Measurements from ENCODE around the gene TSHZ2.

Gene TSHZ2

DNA sequence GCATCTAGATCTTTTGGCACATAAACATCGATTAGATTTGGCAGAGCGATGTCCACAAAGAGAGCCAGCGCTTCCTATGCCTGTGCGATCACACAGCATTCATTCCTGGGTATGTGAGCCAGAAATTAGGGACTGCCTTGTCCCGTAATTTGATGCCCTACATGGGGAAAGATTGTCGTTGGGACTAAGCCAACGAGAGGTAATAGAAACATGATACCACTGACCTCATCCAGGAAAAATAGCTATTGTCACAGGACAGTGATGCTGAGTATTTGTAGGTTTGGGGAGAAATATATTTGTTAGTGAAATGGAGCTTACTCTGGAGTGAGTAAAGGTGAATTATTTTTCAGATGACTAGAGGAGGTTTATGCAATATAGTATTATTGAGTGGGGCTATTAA, 154.0 kb downstream of the TSHZ2 start:
- H3K9me3 ChIP-seq (ENCODE audit: control insufficient read depth, low read length), result no peaks in the 10 kb centered on the region
- peaks cover 15% of the 10 kb centered on the region for H3K4me1 ChIP-seq (ENCODE audit: control insufficient read depth, insufficient read depth, low read length)
- H3K27me3 ChIP-seq (replicated peaks; ENCODE audit: control insufficient read depth, insufficient read depth, low read length), result no peaks in the 10 kb centered on the region
- H3K4me3 ChIP-seq (ENCODE audit: low read length), result no peak overlapping the region
- H3K9ac ChIP-seq (ENCODE audit: low read length), result no peak overlapping the region
- DNase-seq (ENCODE audit: low read depth), result no peak
- no peaks in the 10 kb centered on the region for H3K36me3 ChIP-seq (ENCODE audit: control insufficient read depth, insufficient read depth, low read length, severe bottlenecking)

DNA sequence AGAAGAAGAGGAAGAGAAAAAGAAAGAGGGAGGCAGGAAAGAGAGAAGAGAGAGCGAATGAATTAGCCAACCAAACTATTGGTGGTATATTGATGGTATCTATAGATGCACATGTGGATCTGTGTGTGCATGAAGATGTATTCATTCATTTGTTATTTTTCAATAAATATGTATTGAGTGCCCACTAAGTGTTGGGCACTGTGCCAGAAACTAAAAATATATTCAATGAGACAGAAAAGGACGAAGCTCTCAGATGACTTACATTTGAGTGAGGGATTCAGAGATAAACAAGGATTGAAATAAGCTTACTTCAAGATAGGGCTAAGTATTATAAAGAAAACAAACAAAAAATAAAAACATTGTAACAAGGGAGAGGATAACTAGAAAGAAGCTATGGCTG, 154.9 kb downstream of the TSHZ2 start:
- no peak overlapping the region for H3K9ac ChIP-seq (ENCODE audit: low read length)
- no peaks in the 10 kb centered on the region for H3K9me3 ChIP-seq (ENCODE audit: control insufficient read depth, low read length)
- no peak for DNase-seq (ENCODE audit: low read depth)

DNA sequence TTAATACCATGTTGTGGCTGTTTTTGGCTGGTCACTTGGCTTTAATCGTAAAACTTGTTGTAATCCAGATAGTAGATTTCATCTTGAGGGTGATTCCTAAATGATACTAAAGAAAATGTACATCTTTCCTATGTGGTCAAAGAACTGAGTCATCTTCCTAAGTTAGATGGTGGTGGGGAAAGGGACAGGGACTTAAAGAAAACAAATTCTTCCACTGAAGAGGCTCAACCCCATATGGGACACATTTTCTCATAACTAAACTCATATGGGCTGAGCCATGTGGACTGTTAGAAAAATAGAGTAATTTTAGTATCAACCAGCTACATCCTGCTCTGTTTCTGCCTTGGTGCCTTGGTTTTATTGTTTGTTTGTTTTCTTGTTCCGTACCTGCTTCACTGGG, 155.8 kb downstream of the TSHZ2 start:
- Histone ChIP-seq H3K27me3 (replicated peaks; ENCODE audit: control insufficient read depth, insufficient read depth, low read length) (no peaks in the 10 kb centered on the region), H3K9ac (ENCODE audit: low read length) (no peak overlapping the region), H3K4me1 (ENCODE audit: control insufficient read depth, insufficient read depth, low read length) (peaks cover 15% of the 10 kb centered on the region), H3K9me3 (ENCODE audit: control insufficient read depth, low read length) (no peaks in the 10 kb centered on the region), H3K4me3 (ENCODE audit: low read length) (no peak overlapping the region), H3K36me3 (ENCODE audit: control insufficient read depth, insufficient read depth, low read length, severe bottlenecking) (no peaks in the 10 kb centered on the region)
- no peak for DNase-seq (ENCODE audit: low read depth)

More for the DNA sequence above, 154.9 kb downstream of the TSHZ2 start:
- no peaks in the 10 kb centered on the region for H3K36me3 ChIP-seq (ENCODE audit: control insufficient read depth, insufficient read depth, low read length, severe bottlenecking)
- peaks cover 15% of the 10 kb centered on the region for H3K4me1 ChIP-seq (ENCODE audit: control insufficient read depth, insufficient read depth, low read length)
- H3K27me3 ChIP-seq (replicated peaks; ENCODE audit: control insufficient read depth, insufficient read depth, low read length), result no peaks in the 10 kb centered on the region
- H3K4me3 ChIP-seq (ENCODE audit: low read length), result no peak overlapping the region

- Histone ChIP-seq H3K9ac (ENCODE audit: low read length) (no peak overlapping the region), H3K4me3 (ENCODE audit: low read length) (no peak overlapping the region), H3K9me3 (ENCODE audit: control insufficient read depth, low read length) (no peaks in the 10 kb centered on the region), H3K27me3 (replicated peaks; ENCODE audit: control insufficient read depth, insufficient read depth, low read length) (no peaks in the 10 kb centered on the region), H3K36me3 (ENCODE audit: control insufficient read depth, insufficient read depth, low read length, severe bottlenecking) (no peaks in the 10 kb centered on the region), H3K4me1 (ENCODE audit: control insufficient read depth, insufficient read depth, low read length) (peaks cover 4% of the 10 kb centered on the region)
- DNase-seq (ENCODE audit: low read depth), result no peak
These were observed 157.4 kb downstream of the TSHZ2 start for GRCh38 chr20:53129563-53129962.

- Histone ChIP-seq H3K9ac (ENCODE audit: low read length) (no peak overlapping the region), H3K9me3 (ENCODE audit: control insufficient read depth, low read length) (no peaks in the 10 kb centered on the region), H3K27me3 (replicated peaks; ENCODE audit: control insufficient read depth, insufficient read depth, low read length) (no peaks in the 10 kb centered on the region), H3K4me1 (ENCODE audit: control insufficient read depth, insufficient read depth, low read length) (no peaks in the 10 kb centered on the region), H3K36me3 (ENCODE audit: control insufficient read depth, insufficient read depth, low read length, severe bottlenecking) (no peaks in the 10 kb centered on the region), H3K4me3 (ENCODE audit: low read length) (no peak overlapping the region)
- no peak for DNase-seq (ENCODE audit: low read depth)
These were observed 158.6 kb downstream of the TSHZ2 start for GRCh38 chr20:53130795-53131194.

DNA sequence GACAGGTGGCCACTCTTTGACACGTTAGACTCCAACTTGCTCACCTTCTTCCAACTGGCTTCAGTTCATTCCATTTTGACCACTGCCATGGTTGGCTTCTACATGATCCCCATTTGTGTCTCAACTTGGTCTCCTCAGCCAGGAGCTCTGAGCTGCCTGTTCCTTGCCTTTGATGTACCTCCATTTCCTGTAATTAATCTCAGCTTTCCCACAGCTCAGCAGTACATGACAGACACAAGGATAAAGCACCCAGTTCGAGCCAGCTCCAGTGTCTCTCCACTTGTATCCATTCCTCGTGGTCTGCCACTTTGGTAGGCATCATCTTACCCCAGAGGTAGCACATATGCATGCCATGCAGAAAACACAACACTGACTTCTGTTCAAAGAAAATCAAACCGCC, 161.0 kb downstream of the TSHZ2 start:
- H3K36me3 ChIP-seq (ENCODE audit: control insufficient read depth, insufficient read depth, low read length, severe bottlenecking), result no peaks in the 10 kb centered on the region
- DNase-seq (ENCODE audit: low read depth), result no peak
- no peaks in the 10 kb centered on the region for H3K4me1 ChIP-seq (ENCODE audit: control insufficient read depth, insufficient read depth, low read length)
- no peak overlapping the region for H3K9ac ChIP-seq (ENCODE audit: low read length)
- H3K9me3 ChIP-seq (ENCODE audit: control insufficient read depth, low read length), result no peaks in the 10 kb centered on the region
- H3K4me3 ChIP-seq (ENCODE audit: low read length), result no peak overlapping the region
- no peaks in the 10 kb centered on the region for H3K27me3 ChIP-seq (replicated peaks; ENCODE audit: control insufficient read depth, insufficient read depth, low read length)

- Histone ChIP-seq H3K4me3 (ENCODE audit: low read length) (no peak overlapping the region), H3K27me3 (replicated peaks; ENCODE audit: control insufficient read depth, insufficient read depth, low read length) (no peaks in the 10 kb centered on the region), H3K9ac (ENCODE audit: low read length) (no peak overlapping the region), H3K4me1 (ENCODE audit: control insufficient read depth, insufficient read depth, low read length) (no peaks in the 10 kb centered on the region), H3K9me3 (ENCODE audit: control insufficient read depth, low read length) (no peaks in the 10 kb centered on the region), H3K36me3 (ENCODE audit: control insufficient read depth, insufficient read depth, low read length, severe bottlenecking) (no peaks in the 10 kb centered on the region)
- DNase-seq (ENCODE audit: low read depth), result no peak
These were observed 161.5 kb downstream of the TSHZ2 start for GRCh38 chr20:53133628-53134027.

DNA sequence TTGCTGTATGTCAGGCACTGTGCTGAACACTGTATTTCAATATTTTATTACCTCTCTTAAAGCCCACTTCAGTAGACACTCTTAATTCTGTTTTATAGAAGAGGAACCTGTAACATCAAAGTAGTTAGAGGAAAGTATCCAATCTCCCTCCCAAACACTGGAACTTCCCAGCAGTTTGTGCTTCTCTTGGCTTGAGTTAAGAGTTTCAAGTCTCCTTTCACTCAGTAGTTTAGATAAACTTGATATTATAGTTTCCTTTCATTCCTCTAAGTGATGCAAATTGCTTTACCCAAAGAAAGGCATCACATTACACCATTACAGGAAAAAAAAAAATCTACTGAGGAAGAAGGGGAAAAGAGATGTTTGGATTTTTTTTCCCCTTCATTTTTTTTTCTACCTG, 164.3 kb downstream of the TSHZ2 start:
- Histone ChIP-seq H3K4me1 (ENCODE audit: control insufficient read depth, insufficient read depth, low read length) (no peaks in the 10 kb centered on the region), H3K9me3 (ENCODE audit: control insufficient read depth, low read length) (no peaks in the 10 kb centered on the region), H3K36me3 (ENCODE audit: control insufficient read depth, insufficient read depth, low read length, severe bottlenecking) (no peaks in the 10 kb centered on the region), H3K27me3 (replicated peaks; ENCODE audit: control insufficient read depth, insufficient read depth, low read length) (no peaks in the 10 kb centered on the region), H3K9ac (ENCODE audit: low read length) (no peak overlapping the region), H3K4me3 (ENCODE audit: low read length) (no peak overlapping the region)
- no peak for DNase-seq (ENCODE audit: low read depth)

DNA sequence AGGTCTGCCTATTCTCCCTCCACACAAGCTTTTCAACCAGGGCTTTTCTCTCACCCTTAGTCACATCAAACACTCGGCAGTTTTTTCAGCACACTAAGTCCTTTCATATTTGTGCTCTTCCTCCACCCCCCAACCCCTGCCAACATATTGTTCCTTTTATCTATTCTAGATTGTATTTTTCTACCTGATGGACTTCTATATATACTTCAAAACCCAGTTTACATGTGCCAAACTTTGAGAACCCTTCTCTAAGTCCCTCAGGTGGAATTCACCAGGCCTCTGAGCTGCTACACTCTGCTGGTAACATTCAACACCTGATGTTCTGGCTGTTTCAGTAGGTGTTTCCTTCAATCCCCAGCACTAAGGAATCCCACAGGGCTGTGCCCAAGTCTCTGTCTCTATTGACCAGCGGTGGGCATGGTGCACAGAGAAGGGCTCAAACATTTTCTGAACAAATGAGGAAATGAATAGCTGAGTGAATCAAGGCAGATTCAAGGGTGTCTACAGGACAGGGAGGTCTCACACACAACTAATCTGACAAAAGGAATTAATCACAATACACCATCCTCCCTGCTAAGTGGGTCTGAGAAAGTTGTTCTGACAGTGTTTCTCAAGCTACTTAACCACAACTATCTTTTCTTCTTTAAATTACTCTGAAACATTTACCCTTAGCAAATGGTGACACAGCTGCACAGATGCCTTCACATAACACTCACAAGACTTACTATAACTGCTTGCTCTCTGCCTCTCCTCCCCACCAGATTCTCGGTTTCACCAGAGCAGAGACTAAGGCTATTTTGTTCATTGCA, 166.5 kb downstream of the TSHZ2 start:
- no peaks in the 10 kb centered on the region for H3K27me3 ChIP-seq (replicated peaks; ENCODE audit: control insufficient read depth, insufficient read depth, low read length)
- H3K9me3 ChIP-seq (ENCODE audit: control insufficient read depth, low read length), result no peaks in the 10 kb centered on the region
- H3K4me1 ChIP-seq (ENCODE audit: control insufficient read depth, insufficient read depth, low read length), result no peaks in the 10 kb centered on the region
- DNase-seq (ENCODE audit: low read depth), result no peak
- no peak overlapping the region for H3K4me3 ChIP-seq (ENCODE audit: low read length)
- no peaks in the 10 kb centered on the region for H3K36me3 ChIP-seq (ENCODE audit: control insufficient read depth, insufficient read depth, low read length, severe bottlenecking)
- H3K9ac ChIP-seq (ENCODE audit: low read length), result no peak overlapping the region

DNA sequence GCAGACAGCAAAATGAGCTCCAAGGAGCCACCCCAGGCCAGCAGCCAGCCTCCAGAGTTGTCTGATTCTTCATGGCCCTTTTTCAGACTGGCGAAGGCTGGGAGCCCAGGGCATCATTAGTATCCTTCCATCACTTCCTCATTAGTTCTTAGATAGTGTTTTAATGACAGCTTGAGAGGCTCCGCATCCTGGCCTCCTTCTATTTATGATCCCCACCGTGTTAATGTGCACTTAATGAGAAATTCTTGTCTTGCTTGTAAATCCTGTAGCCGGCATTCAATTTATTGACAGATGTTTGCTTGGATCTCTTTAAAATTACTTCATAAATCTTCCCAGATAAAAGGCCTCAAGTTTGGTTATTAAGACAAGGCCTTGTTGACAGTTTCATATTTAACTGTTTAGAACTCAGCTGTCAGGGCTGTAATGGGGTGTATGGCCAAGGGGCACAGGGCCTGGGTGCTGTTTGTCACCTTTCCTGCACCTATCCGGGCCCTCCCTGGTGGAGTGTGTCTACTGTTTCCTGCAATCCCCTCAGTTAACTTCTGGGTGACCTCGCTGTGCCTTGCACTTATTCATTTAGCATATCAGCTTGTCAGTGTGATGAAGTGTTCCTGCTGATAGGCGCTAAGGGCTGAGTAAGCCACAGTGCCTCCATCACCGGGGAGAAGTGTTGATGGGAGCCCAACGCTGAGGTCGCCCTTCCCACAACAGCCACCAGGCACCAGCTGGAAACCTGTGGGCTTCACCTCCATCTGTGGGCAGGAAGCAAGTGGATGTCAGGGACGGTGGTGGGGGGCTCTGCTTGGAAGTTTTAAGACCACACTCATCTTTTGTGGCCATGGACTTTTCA, 169.3 kb downstream of the TSHZ2 start:
- Histone ChIP-seq H3K4me1 (ENCODE audit: control insufficient read depth, insufficient read depth, low read length) (no peaks in the 10 kb centered on the region), H3K9me3 (ENCODE audit: control insufficient read depth, low read length) (no peaks in the 10 kb centered on the region)

DNA sequence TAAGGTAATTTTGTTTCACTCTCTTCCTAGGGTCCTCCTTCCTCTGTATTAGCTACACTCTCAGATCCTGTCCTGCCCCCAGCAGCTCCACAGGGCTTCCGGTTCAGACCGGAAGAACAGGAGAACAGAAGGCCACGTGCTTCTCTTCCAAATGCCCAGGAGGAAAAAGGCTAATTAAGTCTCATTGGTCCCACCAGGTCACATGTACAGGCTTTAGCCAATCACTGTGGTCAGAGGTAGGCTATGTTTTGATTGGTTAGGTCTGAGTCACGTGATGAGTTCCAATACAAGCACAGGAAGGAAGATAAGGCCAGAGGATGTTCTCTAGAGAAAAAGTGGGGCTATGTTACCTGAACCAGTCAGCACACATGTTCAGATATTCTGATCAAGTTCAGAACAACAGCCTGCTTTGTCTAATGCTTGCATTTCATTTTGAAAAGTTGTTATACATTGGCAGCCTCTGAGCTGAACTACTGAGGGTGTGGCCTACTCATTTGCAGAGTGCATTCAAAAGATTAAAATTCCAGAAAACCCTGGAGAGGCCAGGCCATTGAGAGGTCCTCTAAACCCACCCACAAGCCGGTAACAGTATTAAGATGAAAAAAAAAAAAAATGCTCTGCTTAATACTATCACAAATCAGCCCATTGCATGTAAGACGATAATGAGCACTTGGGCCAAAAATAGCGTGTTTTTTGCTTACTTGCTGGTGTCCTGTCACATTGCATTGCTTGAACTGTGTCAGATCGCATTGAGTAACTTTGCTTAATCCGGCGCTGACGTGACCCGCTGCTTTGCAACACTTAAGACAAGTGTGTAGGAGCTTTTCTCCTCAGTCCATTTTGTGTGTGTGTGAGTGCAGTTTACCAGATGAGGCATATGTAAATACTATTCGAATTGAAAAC, 170.3 kb downstream of the TSHZ2 start:
- Histone ChIP-seq H3K9ac (ENCODE audit: low read length) (no peak overlapping the region), H3K9me3 (ENCODE audit: control insufficient read depth, low read length) (no peaks in the 10 kb centered on the region), H3K27me3 (replicated peaks; ENCODE audit: control insufficient read depth, insufficient read depth, low read length) (no peaks in the 10 kb centered on the region), H3K4me3 (ENCODE audit: low read length) (no peak overlapping the region), H3K4me1 (ENCODE audit: control insufficient read depth, insufficient read depth, low read length) (no peaks in the 10 kb centered on the region), H3K36me3 (ENCODE audit: control insufficient read depth, insufficient read depth, low read length, severe bottlenecking) (no peaks in the 10 kb centered on the region)
- DNase-seq (ENCODE audit: low read depth), result no peak

More for the DNA sequence above, 169.3 kb downstream of the TSHZ2 start:
- Histone ChIP-seq H3K9ac (ENCODE audit: low read length) (no peak overlapping the region), H3K27me3 (replicated peaks; ENCODE audit: control insufficient read depth, insufficient read depth, low read length) (no peaks in the 10 kb centered on the region), H3K4me3 (ENCODE audit: low read length) (no peak overlapping the region), H3K36me3 (ENCODE audit: control insufficient read depth, insufficient read depth, low read length, severe bottlenecking) (no peaks in the 10 kb centered on the region)
- DNase-seq (ENCODE audit: low read depth), result no peak
